Measurements from ENCODE around the gene COMMD9. TPM values are rescaled to one million over a fixed set of nuclear protein-coding genes. Genes with fewer than 3 reads are reported as not detected.
A peak's percentile ranks its signal among the peaks of the same experiment; 100 is the strongest.

The COMMD9 gene
- polyA plus RNA-seq, 3 donors, result 105 to 238 (median 235) TPM

DNA sequence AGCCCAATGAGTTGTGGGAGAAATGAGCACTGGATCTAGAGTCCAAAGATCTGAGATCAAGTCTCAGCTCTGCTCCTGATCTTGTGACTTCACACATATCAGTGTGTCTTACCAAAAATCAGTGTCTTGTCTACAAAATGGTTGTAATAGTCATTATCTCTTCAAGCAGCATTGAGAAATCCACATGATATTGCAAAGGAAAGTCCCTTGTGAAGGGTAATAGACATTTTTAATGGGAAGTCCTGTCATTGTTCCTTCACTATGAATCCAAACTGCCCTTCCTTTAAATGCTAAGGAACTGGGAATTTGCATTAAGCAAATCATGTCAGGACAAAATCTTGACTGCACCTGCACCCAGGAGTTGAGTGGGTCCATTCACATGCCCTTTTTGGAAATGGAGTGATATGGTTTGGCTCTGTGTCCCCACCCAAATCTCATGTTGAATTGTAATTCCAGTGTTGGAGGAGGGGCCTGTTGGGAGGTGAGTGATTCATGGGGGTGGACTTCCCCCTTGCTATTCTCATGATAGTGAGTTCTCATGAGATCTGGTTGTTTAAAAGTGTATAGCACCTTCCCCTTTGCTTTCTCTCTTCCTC is 51.1 kb downstream of the COMMD9 start:
- H3K27me3 Mint-ChIP-seq (ENCODE audit: low read depth in 3 of 3), result peaks cover 2 to 9% (median 4%) of the 10 kb centered on the region in 3 donors
- DNase-seq, result peak in 1 of 3 donors; percentile 11
- TF ChIP-seq, protein P1, sequence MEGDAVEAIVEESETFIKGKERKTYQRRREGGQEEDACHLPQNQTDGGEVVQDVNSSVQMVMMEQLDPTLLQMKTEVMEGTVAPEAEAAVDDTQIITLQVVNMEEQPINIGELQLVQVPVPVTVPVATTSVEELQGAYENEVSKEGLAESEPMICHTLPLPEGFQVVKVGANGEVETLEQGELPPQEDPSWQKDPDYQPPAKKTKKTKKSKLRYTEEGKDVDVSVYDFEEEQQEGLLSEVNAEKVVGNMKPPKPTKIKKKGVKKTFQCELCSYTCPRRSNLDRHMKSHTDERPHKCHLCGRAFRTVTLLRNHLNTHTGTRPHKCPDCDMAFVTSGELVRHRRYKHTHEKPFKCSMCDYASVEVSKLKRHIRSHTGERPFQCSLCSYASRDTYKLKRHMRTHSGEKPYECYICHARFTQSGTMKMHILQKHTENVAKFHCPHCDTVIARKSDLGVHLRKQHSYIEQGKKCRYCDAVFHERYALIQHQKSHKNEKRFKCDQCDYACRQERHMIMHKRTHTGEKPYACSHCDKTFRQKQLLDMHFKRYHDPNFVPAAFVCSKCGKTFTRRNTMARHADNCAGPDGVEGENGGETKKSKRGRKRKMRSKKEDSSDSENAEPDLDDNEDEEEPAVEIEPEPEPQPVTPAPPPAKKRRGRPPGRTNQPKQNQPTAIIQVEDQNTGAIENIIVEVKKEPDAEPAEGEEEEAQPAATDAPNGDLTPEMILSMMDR (IDR thresholded peaks at IDR 0.05), result no peak
- Histone ChIP-seq H3K4me1 (ENCODE audit: control insufficient read depth in 1 of 2, insufficient read depth in 2 of 2, low read length in 2 of 2) (no peaks in the 10 kb centered on the region), H4K20me1 (ENCODE audit: insufficient read depth, low read length) (no peaks in the 10 kb centered on the region), H3K79me2 (ENCODE audit: insufficient read depth, low read length) (no peaks in the 10 kb centered on the region), H2AFZ (ENCODE audit: insufficient read depth, low read depth, low read length, poor library complexity, severe bottlenecking) (no peak overlapping the region), H3K4me3 (replicated peaks in 1 of 3; ENCODE audit: low read depth in 2 of 3, low read length in 3 of 3) (no peak overlapping the region), H3K9me3 (replicated peaks in 1 of 2; ENCODE audit: control insufficient read depth in 1 of 2, insufficient read depth in 1 of 2, low read length in 2 of 2) (no peaks in the 10 kb centered on the region), H3K4me2 (replicated peaks; ENCODE audit: extremely low read depth, low read length, poor library complexity, severe bottlenecking) (no peak overlapping the region), H3K36me3 (replicated peaks in 1 of 2; ENCODE audit: control insufficient read depth in 1 of 2, insufficient read depth in 2 of 2, low read length in 2 of 2) (no peaks in the 10 kb centered on the region), H3K9ac (ENCODE audit: insufficient read depth, low read length, poor library complexity, severe bottlenecking) (no peak overlapping the region), H3K27ac (ENCODE audit: low read depth in 1 of 2, low read length in 2 of 2) (no peak overlapping the region), H3K27me3 (ENCODE audit: control insufficient read depth in 2 of 2, insufficient read depth in 2 of 2, low read length in 2 of 2) (no peaks in the 10 kb centered on the region)
- intact Hi-C loops (cut with micrococcal nuclease), result no loop called here
- no peak overlapping the region for H3K4me3 Mint-ChIP-seq
- peaks cover 0 to 5% of the 10 kb centered on the region in 2 donors for H3K36me3 Mint-ChIP-seq
- peaks cover 0 to 6% (median 0%) of the 10 kb centered on the region in 7 donors for H3K9me3 Mint-ChIP-seq
- peaks cover 2% of the 10 kb centered on the region for H3K4me1 Mint-ChIP-seq
- H3K27ac Mint-ChIP-seq, result no peak overlapping the region

DNA sequence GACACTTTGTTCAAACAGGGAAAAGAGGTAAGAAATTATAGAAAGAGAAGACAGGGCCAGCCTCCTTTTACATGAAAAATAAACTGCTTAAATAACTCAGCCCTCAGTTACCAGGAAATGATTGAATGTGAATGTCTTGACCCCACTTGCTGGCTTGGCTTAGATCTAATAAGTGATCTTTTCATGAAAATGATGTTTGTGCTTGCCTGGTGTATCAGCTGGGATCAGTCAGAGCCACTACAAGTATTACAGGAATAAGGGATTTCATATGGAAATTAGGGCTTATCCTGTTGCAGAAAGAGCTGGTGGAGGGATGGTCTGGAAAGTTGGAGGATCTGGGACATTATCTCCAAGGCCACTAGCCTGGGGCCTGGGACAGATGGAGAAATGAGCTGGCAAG is 51.8 kb downstream of the COMMD9 start:
- no peaks in the 10 kb centered on the region for H3K36me3 ChIP-seq (replicated peaks in 1 of 2; ENCODE audit: control insufficient read depth in 1 of 2, insufficient read depth in 2 of 2, low read length in 2 of 2)
- no peaks in the 10 kb centered on the region for H3K79me2 ChIP-seq (ENCODE audit: insufficient read depth, low read length)
- no peaks in the 10 kb centered on the region for H3K9me3 ChIP-seq (replicated peaks in 1 of 2; ENCODE audit: control insufficient read depth in 1 of 2, insufficient read depth in 1 of 2, low read length in 2 of 2)
- no peaks in the 10 kb centered on the region for H3K27me3 ChIP-seq (ENCODE audit: control insufficient read depth in 2 of 2, insufficient read depth in 2 of 2, low read length in 2 of 2)
- intact Hi-C loops (cut with micrococcal nuclease), result no loop called here
- H3K4me2 ChIP-seq (replicated peaks; ENCODE audit: extremely low read depth, low read length, poor library complexity, severe bottlenecking), result no peak overlapping the region
- H3K9ac ChIP-seq (ENCODE audit: insufficient read depth, low read length, poor library complexity, severe bottlenecking), result no peak overlapping the region
- H3K4me1 Mint-ChIP-seq, result peaks cover 2% of the 10 kb centered on the region
- no peak overlapping the region for H2AFZ ChIP-seq (ENCODE audit: insufficient read depth, low read depth, low read length, poor library complexity, severe bottlenecking)
- TF ChIP-seq, protein P1 (IDR thresholded peaks at IDR 0.05), result no peak
- no peak for DNase-seq
- no peaks in the 10 kb centered on the region for H4K20me1 ChIP-seq (ENCODE audit: insufficient read depth, low read length)
- H3K4me3 Mint-ChIP-seq, result no peak overlapping the region
- H3K27ac Mint-ChIP-seq, result no peak overlapping the region
- H3K36me3 Mint-ChIP-seq, result peaks cover 0 to 5% of the 10 kb centered on the region in 2 donors
- H3K4me1 ChIP-seq (ENCODE audit: control insufficient read depth in 1 of 2, insufficient read depth in 2 of 2, low read length in 2 of 2), result no peaks in the 10 kb centered on the region
- peaks cover 0 to 6% (median 0%) of the 10 kb centered on the region in 7 donors for H3K9me3 Mint-ChIP-seq
- no peak overlapping the region for H3K4me3 ChIP-seq (replicated peaks in 1 of 3; ENCODE audit: low read depth in 2 of 3, low read length in 3 of 3)
- H3K27me3 Mint-ChIP-seq (ENCODE audit: low read depth in 3 of 3), result peaks cover 2 to 9% (median 6%) of the 10 kb centered on the region in 3 donors
- no peak overlapping the region for H3K27ac ChIP-seq (ENCODE audit: low read depth in 1 of 2, low read length in 2 of 2)

Data from CD14-positive monocyte (primary cell).